Measurements from ENCODE around the gene FBXW11. TPM values are rescaled to one million over a fixed set of nuclear protein-coding genes. Genes with fewer than 3 reads are reported as not detected.

The FBXW11 gene
- total RNA-seq, 1 donor from 2014 or later, result 54.8 TPM

- H3K36me3 Mint-ChIP-seq (ENCODE audit: low read depth), result peaks cover 6% of the 10 kb centered on the region
- H3K27me3 Mint-ChIP-seq (ENCODE audit: low read depth), result no peaks in the 10 kb centered on the region
Measured at GRCh38 chr5:171837522-171837921, 168.9 kb downstream of the FBXW11 start.

GRCh38 chr5:171835066-171835465, 171.4 kb downstream of the FBXW11 start:
- no peaks in the 10 kb centered on the region for H3K4me1 Mint-ChIP-seq (ENCODE audit: low read depth)
- TF ChIP-seq CTCF (IDR thresholded peaks at IDR 0.05), result no peak
- no peak overlapping the region for H3K27ac Mint-ChIP-seq (ENCODE audit: unreplicated experiment)
- peaks cover 21% of the 10 kb centered on the region for H3K9me3 Mint-ChIP-seq (ENCODE audit: low read depth)
- H3K4me3 Mint-ChIP-seq (ENCODE audit: unreplicated experiment), result no peak overlapping the region
- no peak for DNase-seq (ENCODE audit: low spot score)
- H3K27me3 Mint-ChIP-seq (ENCODE audit: low read depth), result no peaks in the 10 kb centered on the region
- peaks cover 6% of the 10 kb centered on the region for H3K36me3 Mint-ChIP-seq (ENCODE audit: low read depth)

More at GRCh38 chr5:171837522-171837921, 168.9 kb downstream of the FBXW11 start:
- Mint-ChIP-seq H3K9me3 (ENCODE audit: low read depth) (peaks cover 7% of the 10 kb centered on the region), H3K27ac (ENCODE audit: unreplicated experiment) (no peak overlapping the region), H3K4me3 (ENCODE audit: unreplicated experiment) (no peak overlapping the region), H3K4me1 (ENCODE audit: low read depth) (peaks cover 4% of the 10 kb centered on the region)
- no peak for TF ChIP-seq CTCF (IDR thresholded peaks at IDR 0.05)
- DNase-seq (ENCODE audit: low spot score), result no peak

- H3K27ac Mint-ChIP-seq (ENCODE audit: unreplicated experiment), result no peak overlapping the region
- no peak for DNase-seq (ENCODE audit: low spot score)
- H3K4me1 Mint-ChIP-seq (ENCODE audit: low read depth), result no peaks in the 10 kb centered on the region
- no peak for TF ChIP-seq CTCF (IDR thresholded peaks at IDR 0.05)
- peaks cover 27% of the 10 kb centered on the region for H3K9me3 Mint-ChIP-seq (ENCODE audit: low read depth)
- H3K4me3 Mint-ChIP-seq (ENCODE audit: unreplicated experiment), result no peak overlapping the region
- H3K27me3 Mint-ChIP-seq (ENCODE audit: low read depth), result no peaks in the 10 kb centered on the region
- H3K36me3 Mint-ChIP-seq (ENCODE audit: low read depth), result peaks cover 6% of the 10 kb centered on the region
Measured at GRCh38 chr5:171834461-171834860, 172.0 kb downstream of the FBXW11 start.

- H3K4me1 Mint-ChIP-seq (ENCODE audit: low read depth), result no peaks in the 10 kb centered on the region
- TF ChIP-seq CTCF (IDR thresholded peaks at IDR 0.05), result no peak
- no peak for DNase-seq (ENCODE audit: low spot score)
- H3K9me3 Mint-ChIP-seq (ENCODE audit: low read depth), result peaks cover 38% of the 10 kb centered on the region
- no peaks in the 10 kb centered on the region for H3K27me3 Mint-ChIP-seq (ENCODE audit: low read depth)
- H3K4me3 Mint-ChIP-seq (ENCODE audit: unreplicated experiment), result no peak overlapping the region
- H3K36me3 Mint-ChIP-seq (ENCODE audit: low read depth), result peaks cover 6% of the 10 kb centered on the region
- H3K27ac Mint-ChIP-seq (ENCODE audit: unreplicated experiment), result no peak overlapping the region
Measured at GRCh38 chr5:171832775-171833174, 173.7 kb downstream of the FBXW11 start.

- DNase-seq (ENCODE audit: low spot score), result no peak
- TF ChIP-seq CTCF (IDR thresholded peaks at IDR 0.05), result no peak
- no peak overlapping the region for H3K4me3 Mint-ChIP-seq (ENCODE audit: unreplicated experiment)
- H3K36me3 Mint-ChIP-seq (ENCODE audit: low read depth), result peaks cover 5% of the 10 kb centered on the region
- H3K27me3 Mint-ChIP-seq (ENCODE audit: low read depth), result no peaks in the 10 kb centered on the region
- no peak overlapping the region for H3K27ac Mint-ChIP-seq (ENCODE audit: unreplicated experiment)
- peaks cover 48% of the 10 kb centered on the region for H3K9me3 Mint-ChIP-seq (ENCODE audit: low read depth)
- no peaks in the 10 kb centered on the region for H3K4me1 Mint-ChIP-seq (ENCODE audit: low read depth)
Measured at GRCh38 chr5:171830686-171831085, 175.8 kb downstream of the FBXW11 start.
